ENCODE measurements around the gene RARB.

GRCh38 chr3:25403968-25404367, 24.1 kb upstream of the RARB start:
- TF ChIP-seq, protein P1, sequence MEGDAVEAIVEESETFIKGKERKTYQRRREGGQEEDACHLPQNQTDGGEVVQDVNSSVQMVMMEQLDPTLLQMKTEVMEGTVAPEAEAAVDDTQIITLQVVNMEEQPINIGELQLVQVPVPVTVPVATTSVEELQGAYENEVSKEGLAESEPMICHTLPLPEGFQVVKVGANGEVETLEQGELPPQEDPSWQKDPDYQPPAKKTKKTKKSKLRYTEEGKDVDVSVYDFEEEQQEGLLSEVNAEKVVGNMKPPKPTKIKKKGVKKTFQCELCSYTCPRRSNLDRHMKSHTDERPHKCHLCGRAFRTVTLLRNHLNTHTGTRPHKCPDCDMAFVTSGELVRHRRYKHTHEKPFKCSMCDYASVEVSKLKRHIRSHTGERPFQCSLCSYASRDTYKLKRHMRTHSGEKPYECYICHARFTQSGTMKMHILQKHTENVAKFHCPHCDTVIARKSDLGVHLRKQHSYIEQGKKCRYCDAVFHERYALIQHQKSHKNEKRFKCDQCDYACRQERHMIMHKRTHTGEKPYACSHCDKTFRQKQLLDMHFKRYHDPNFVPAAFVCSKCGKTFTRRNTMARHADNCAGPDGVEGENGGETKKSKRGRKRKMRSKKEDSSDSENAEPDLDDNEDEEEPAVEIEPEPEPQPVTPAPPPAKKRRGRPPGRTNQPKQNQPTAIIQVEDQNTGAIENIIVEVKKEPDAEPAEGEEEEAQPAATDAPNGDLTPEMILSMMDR (conservative IDR thresholded peaks at IDR 0.05; ENCODE audit: low read depth, low read length), result no peak
- no peak for TF ChIP-seq EZH2 (IDR thresholded peaks at IDR 0.05; ENCODE audit: borderline replicate concordance, low read depth, low read length, poor library complexity, severe bottlenecking)
